ENCODE data around the gene CCL7.

The CCL7 gene

DNA sequence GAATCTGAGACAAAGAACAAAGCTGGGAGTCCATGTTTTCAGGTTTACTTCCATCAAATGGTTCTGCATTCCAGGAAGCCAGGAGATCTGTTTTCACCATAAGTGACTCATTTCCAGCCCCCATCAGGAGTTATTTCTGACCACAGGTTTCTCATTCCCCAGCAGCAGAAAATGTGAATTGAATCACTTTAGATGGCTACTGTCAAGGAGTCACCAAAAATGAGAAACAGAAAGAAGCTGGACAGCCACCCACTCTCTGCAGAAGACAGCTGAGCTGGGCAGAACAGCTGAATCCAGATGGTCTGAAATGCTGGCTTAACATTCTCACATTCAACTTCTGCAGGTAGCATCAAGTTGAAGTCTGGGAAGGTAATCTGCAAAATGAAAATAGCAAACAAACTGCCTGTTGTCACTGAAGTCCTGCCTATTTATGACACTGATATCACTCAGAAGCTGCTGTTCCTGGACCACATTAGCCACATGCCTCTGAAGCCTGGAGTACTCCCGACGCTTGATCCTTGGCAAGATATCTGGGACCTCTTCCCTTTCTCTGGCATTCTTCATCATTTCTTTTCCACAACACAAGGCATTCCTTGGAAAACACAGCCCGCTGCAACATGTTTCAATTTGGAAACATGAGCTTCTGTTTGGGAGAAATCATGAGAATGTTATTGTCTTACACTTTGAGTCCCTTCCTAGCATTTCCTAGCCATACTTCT, 30.8 kb downstream of the CCL7 start:
- TF ChIP-seq, protein P1, sequence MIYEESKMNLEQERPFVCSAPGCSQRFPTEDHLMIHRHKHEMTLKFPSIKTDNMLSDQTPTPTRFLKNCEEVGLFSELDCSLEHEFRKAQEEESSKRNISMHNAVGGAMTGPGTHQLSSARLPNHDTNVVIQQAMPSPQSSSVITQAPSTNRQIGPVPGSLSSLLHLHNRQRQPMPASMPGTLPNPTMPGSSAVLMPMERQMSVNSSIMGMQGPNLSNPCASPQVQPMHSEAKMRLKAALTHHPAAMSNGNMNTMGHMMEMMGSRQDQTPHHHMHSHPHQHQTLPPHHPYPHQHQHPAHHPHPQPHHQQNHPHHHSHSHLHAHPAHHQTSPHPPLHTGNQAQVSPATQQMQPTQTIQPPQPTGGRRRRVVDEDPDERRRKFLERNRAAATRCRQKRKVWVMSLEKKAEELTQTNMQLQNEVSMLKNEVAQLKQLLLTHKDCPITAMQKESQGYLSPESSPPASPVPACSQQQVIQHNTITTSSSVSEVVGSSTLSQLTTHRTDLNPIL (CRISPR knock-in tag; IDR thresholded peaks at IDR 0.05; ENCODE audit: low read depth) = no peak
- TF ChIP-seq TSHZ2 (CRISPR knock-in tag; IDR thresholded peaks at IDR 0.05) (no peak), ISL1 (CRISPR knock-in tag; IDR thresholded peaks at IDR 0.05) (no peak), ZFP3 (CRISPR knock-in tag; IDR thresholded peaks at IDR 0.05) (no peak), GLIS3 (CRISPR knock-in tag; IDR thresholded peaks at IDR 0.05) (no peak), ZNF565 (CRISPR knock-in tag; conservative IDR thresholded peaks at IDR 0.05; ENCODE audit: low read depth) (no peak), ZFP30 (CRISPR knock-in tag; IDR thresholded peaks at IDR 0.05) (no peak), PPARA (CRISPR knock-in tag; IDR thresholded peaks at IDR 0.05; ENCODE audit: borderline replicate concordance) (no peak), SNAI2 (CRISPR knock-in tag; IDR thresholded peaks at IDR 0.05) (no peak), PATZ1 (CRISPR knock-in tag; IDR thresholded peaks at IDR 0.05; ENCODE audit: borderline replicate concordance) (no peak), OSR1 (CRISPR knock-in tag; IDR thresholded peaks at IDR 0.05) (no peak), RARB (CRISPR knock-in tag; IDR thresholded peaks at IDR 0.05) (no peak), ZC3H10 (CRISPR knock-in tag; IDR thresholded peaks at IDR 0.05) (no peak), ZNF8 (CRISPR knock-in tag; IDR thresholded peaks at IDR 0.05) (no peak), ARNTL (CRISPR knock-in tag; IDR thresholded peaks at IDR 0.05; ENCODE audit: borderline replicate concordance, low read depth) (no peak), BACH2 (CRISPR knock-in tag; IDR thresholded peaks at IDR 0.05; ENCODE audit: borderline replicate concordance) (no peak)
- TF ChIP-seq, protein P2, sequence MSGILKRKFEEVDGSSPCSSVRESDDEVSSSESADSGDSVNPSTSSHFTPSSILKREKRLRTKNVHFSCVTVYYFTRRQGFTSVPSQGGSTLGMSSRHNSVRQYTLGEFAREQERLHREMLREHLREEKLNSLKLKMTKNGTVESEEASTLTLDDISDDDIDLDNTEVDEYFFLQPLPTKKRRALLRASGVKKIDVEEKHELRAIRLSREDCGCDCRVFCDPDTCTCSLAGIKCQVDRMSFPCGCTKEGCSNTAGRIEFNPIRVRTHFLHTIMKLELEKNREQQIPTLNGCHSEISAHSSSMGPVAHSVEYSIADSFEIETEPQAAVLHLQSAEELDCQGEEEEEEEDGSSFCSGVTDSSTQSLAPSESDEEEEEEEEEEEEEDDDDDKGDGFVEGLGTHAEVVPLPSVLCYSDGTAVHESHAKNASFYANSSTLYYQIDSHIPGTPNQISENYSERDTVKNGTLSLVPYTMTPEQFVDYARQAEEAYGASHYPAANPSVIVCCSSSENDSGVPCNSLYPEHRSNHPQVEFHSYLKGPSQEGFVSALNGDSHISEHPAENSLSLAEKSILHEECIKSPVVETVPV (CRISPR knock-in tag; IDR thresholded peaks at IDR 0.05) = no peak
- ATAC-seq = peak; percentile 79

DNA sequence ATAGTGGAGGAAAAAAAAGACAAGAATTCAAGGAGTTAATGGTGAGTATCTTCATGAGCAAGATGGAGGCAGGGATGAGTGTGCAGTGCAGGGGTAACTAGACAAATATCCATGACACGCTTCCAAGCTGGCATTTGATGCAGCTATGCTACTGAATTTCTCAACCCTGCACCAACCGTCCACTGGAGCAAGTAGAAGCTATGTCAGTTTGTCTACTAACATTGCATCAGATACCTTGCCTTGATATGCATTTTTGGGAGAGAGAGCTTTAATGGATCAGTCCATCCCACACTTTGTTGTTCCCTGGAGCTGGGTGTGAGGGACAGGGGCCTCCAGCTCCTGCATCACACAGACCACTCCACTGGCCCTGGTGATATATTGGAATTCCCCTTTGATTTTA, 32.0 kb downstream of the CCL7 start:
- TF ChIP-seq ARNTL (CRISPR knock-in tag; IDR thresholded peaks at IDR 0.05; ENCODE audit: borderline replicate concordance, low read depth) (no peak), CSDC2 (CRISPR knock-in tag; IDR thresholded peaks at IDR 0.05) (no peak), PPARA (CRISPR knock-in tag; IDR thresholded peaks at IDR 0.05; ENCODE audit: borderline replicate concordance) (no peak)
- TF ChIP-seq, protein P2 (CRISPR knock-in tag; IDR thresholded peaks at IDR 0.05) = no peak
- ATAC-seq = no peak

DNA sequence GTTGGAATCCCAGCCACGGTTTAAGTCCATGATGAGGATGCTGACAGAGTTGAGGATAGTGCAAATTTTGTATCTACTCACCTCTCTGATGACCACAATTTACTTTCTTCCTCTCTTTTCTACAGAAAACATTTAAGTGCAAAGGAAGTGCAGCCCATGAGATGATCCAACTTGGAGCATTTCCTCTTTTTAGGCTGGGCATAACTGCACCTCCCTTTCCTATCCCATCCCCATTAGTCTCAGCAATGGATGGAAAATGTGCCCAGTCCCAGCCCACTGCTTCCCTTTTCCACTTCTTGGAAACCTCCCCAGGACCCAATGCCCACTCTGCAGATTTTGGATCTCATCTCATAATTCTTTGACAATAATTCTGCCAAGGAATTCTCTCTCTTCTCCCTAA, 32.6 kb downstream of the CCL7 start:
- no peak for ATAC-seq
- TF ChIP-seq CSDC2 (CRISPR knock-in tag; IDR thresholded peaks at IDR 0.05) = no peak
- TF ChIP-seq TSHZ2 (CRISPR knock-in tag; IDR thresholded peaks at IDR 0.05) = no peak
- TF ChIP-seq, protein P2 (CRISPR knock-in tag; IDR thresholded peaks at IDR 0.05) = no peak
- TF ChIP-seq ISL1 (CRISPR knock-in tag; IDR thresholded peaks at IDR 0.05) = no peak

Data from SK-N-SH treated with all-trans-retinoic acid at 6 μM for 48 hours (cell line).